ENCODE data around the gene KRTAP3-2. TPM values are rescaled to one million over a fixed set of nuclear protein-coding genes. Genes with fewer than 3 reads are reported as not detected.

KRTAP3-2 gene
- total RNA-seq, 4 donors from 2014 or later = not detected

DNA sequence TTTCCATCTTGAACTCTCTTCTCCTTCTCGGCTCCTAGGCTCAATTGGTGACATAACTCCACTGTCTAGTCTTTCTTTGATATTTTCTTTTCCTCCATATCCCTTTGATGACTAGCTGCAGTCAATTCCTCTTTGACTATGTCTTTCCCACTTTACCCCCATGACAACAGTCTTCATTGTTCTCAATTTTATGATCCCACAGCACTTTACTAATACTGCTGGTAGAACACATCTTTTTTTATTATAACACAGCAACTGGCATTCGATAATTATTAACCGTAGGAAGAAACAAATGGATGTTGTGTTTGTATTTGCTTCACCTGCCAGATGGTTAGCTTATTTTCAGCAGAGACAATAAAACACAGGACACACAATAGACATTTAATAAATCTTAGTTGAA, 7.0 kb downstream of the KRTAP3-2 start:
- peaks cover 0 to 8% of the 10 kb centered on the region in 2 donors for H3K27me3 ChIP-seq
- DNase-seq (ENCODE audit: low spot score in 2 of 2) = no peak
- no peaks in the 10 kb centered on the region for H3K9me3 ChIP-seq
- no peaks in the 10 kb centered on the region for H3K36me3 ChIP-seq
- H3K27ac ChIP-seq = no peak overlapping the region
- no peak for TF ChIP-seq EP300 (IDR thresholded peaks at IDR 0.05)
- TF ChIP-seq POLR2A (IDR thresholded peaks at IDR 0.05) = no peak
- TF ChIP-seq, protein P1, sequence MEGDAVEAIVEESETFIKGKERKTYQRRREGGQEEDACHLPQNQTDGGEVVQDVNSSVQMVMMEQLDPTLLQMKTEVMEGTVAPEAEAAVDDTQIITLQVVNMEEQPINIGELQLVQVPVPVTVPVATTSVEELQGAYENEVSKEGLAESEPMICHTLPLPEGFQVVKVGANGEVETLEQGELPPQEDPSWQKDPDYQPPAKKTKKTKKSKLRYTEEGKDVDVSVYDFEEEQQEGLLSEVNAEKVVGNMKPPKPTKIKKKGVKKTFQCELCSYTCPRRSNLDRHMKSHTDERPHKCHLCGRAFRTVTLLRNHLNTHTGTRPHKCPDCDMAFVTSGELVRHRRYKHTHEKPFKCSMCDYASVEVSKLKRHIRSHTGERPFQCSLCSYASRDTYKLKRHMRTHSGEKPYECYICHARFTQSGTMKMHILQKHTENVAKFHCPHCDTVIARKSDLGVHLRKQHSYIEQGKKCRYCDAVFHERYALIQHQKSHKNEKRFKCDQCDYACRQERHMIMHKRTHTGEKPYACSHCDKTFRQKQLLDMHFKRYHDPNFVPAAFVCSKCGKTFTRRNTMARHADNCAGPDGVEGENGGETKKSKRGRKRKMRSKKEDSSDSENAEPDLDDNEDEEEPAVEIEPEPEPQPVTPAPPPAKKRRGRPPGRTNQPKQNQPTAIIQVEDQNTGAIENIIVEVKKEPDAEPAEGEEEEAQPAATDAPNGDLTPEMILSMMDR (IDR thresholded peaks at IDR 0.05) = no peak
- WGBS, 2 donors = 59 to 63% methylated on average over 3 of the region's 3 CpGs
- no peak overlapping the region for H3K4me3 ChIP-seq
- H3K4me1 ChIP-seq = no peaks in the 10 kb centered on the region

DNA sequence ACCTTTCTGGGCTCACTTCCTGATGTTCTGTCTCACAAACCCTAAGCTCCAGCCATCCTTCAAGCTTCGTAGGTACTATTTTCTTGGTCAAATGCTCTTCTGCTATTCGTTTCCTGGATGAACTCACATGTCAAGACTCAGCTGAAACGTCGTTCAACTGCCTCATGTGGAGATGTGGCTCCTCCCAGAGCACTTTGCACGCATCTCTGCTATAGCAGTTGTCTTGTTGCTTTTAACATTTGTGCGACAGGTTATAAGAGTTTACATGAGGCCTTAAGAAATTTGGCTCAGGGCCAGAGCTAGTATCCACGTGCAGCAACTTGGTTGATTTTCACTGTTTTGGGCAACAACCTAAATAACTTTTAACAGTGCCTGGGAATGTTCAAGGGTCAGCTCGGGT, 12.8 kb downstream of the KRTAP3-2 start:
- Histone ChIP-seq H3K27me3 (no peaks in the 10 kb centered on the region), H3K9me3 (no peaks in the 10 kb centered on the region), H3K27ac (no peak overlapping the region), H3K4me3 (no peak overlapping the region), H3K36me3 (no peaks in the 10 kb centered on the region), H3K4me1 (no peaks in the 10 kb centered on the region)
- WGBS, 2 donors = 68 to 70% methylated on average over 8 of the region's 8 CpGs
- DNase-seq (ENCODE audit: low spot score in 2 of 2) = no peak
- TF ChIP-seq EP300 (IDR thresholded peaks at IDR 0.05) = no peak
- TF ChIP-seq, protein P1 (IDR thresholded peaks at IDR 0.05) = no peak
- no peak for TF ChIP-seq POLR2A (IDR thresholded peaks at IDR 0.05)

DNA sequence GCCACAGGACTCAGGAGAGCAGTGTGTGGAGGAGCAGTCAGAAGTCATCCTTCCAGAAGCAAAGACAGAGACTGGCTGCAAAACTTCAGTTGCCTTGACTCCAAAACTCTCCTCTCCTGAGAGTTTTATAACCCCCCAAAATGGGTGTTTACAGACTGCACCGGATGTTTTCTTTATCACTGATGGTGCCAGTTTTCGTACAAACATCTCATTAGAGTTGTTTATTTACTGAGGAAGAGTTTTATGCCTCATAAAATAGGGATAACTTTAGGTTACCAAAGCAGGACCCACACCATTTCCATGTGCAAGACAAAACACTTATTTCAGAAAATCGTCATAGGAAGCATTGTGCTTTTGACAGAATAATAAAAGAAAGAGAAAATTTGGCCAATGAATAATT, 15.5 kb downstream of the KRTAP3-2 start, which contains the start of gene KRT40:
KRT40 (minus strand) TSS at position 101 of the 400 bp plus-strand sequence; CDS start at position 48, 53 bp downstream.
- no peak within 1 kb of the TSS for H3K4me3 ChIP-seq
- no peak within 1 kb of the TSS for H3K27ac ChIP-seq
- peaks cover 0 to 10% (median 0%) of the 10 kb centered on the region in 4 donors for H3K4me1 ChIP-seq
- H3K9me3 ChIP-seq = no peaks in the 10 kb centered on the region
- TF ChIP-seq, protein P1 (IDR thresholded peaks at IDR 0.05) = no peak
- no peak for TF ChIP-seq EP300 (IDR thresholded peaks at IDR 0.05)
- no peak for TF ChIP-seq POLR2A (IDR thresholded peaks at IDR 0.05)
- H3K36me3 ChIP-seq = no peaks in the 10 kb centered on the region
- 49 to 52% methylated on average over 3 of the region's 3 CpGs for WGBS, 2 donors
- H3K27me3 ChIP-seq = no peaks in the 10 kb centered on the region
- DNase-seq (ENCODE audit: low spot score in 2 of 2) = no peak

DNA sequence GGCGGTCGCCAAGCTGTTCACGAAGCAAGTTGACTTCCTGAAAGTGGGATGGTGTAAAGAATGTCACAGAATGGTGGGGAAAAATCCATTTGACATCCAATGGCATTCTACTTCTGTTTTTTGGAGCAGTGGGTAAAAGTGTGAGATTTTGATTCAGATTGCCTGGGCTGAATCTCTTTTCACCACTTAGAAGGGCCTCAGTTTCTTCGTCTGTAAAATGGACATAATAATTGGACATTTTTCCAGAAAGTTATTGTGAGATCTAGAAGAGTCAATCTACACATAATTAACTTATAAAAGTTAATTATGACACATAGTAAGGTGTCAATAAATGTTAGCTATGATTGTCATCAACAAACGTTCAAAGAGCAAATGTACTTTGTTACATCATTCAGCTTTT, 18.6 kb downstream of the KRTAP3-2 start:
- Histone ChIP-seq H3K36me3 (no peaks in the 10 kb centered on the region), H3K9me3 (no peaks in the 10 kb centered on the region), H3K4me1 (peaks cover 0 to 10% (median 0%) of the 10 kb centered on the region in 4 donors), H3K27me3 (peaks cover 0 to 4% of the 10 kb centered on the region in 2 donors), H3K27ac (no peak overlapping the region), H3K4me3 (no peak overlapping the region)
- TF ChIP-seq POLR2A (IDR thresholded peaks at IDR 0.05) (no peak), EP300 (IDR thresholded peaks at IDR 0.05) (no peak)
- TF ChIP-seq, protein P1 (IDR thresholded peaks at IDR 0.05) = no peak
- no peak for DNase-seq (ENCODE audit: low spot score in 2 of 2)
- WGBS, 2 donors = 44 to 51% methylated on average over 5 of the region's 5 CpGs

DNA sequence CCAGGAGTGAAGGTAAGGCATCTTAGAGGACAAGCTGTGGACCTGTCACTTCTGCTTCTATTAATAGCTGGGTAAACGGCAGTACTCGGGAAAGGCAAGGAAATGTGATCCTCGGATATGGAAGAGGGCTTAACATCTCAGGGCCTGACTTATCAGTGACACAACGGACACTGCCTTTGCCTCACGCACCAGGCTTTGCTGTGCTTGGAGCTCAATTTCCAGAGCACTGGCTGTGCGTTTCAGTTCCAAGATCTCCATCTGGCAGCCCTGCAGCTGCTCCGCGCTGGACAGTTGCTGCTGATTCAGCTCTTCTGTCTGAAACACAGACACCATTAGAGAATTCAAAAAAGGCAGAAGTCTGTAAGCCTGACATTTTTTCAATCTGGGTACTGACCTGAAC, 19.1 kb downstream of the KRTAP3-2 start:
- peaks cover 0 to 10% (median 0%) of the 10 kb centered on the region in 4 donors for H3K4me1 ChIP-seq
- H3K27ac ChIP-seq = no peak overlapping the region
- WGBS, 2 donors = 15 to 25% methylated on average over 8 of the region's 8 CpGs
- no peaks in the 10 kb centered on the region for H3K9me3 ChIP-seq
- peaks cover 0 to 4% of the 10 kb centered on the region in 2 donors for H3K27me3 ChIP-seq
- no peaks in the 10 kb centered on the region for H3K36me3 ChIP-seq
- TF ChIP-seq, protein P1 (IDR thresholded peaks at IDR 0.05) = no peak
- TF ChIP-seq POLR2A (IDR thresholded peaks at IDR 0.05) (no peak), EP300 (IDR thresholded peaks at IDR 0.05) (no peak)
- H3K4me3 ChIP-seq = no peak overlapping the region
- no peak for DNase-seq (ENCODE audit: low spot score in 2 of 2)
